Measurements from ENCODE around the gene NDOR1.
A peak's percentile ranks its signal among the peaks of the same experiment; 100 is the strongest.

The NDOR1 gene

DNA sequence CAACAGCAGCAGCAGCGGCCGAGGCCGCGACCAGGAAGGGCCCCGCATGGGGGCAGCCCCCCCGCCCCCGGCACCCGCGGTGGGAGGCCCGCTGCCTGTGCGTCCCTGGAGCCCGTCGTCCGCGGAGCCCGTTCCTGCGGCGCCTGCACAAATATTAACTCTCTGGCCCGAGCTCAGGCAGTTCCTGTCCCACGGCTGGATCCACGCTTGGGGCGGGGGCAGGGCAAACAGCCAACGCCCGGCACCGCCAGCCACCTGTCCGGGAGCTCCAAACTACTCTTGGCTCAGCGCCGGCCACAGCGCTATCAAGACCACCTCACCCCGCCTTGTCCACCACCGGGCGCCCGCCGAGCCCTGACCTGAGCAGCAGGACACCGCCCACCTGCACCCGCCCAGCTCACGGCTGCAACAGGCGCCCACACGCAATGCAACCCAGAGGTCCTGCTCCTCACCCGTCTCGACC lies 35.6 kb upstream of the NDOR1 start, which contains the start of gene LRRC26:
Gene LRRC26, minus strand, starts transcription at position 156 of the 463 bp plus-strand sequence. Its CDS starts 108 bp downstream, at position 48.
- Histone ChIP-seq H3K9me2 (ENCODE audit: low read depth, low read length) (no peaks in the 10 kb centered on the region), H3K9ac (ENCODE audit: low read length) (no peak within 1 kb of the TSS; the same call in 1 of the 2 replicates), H2AFZ (ENCODE audit: low read length) (no peak within 1 kb of the TSS), H3K4me2 (ENCODE audit: low read length) (peak within 1 kb of the TSS; percentile 43), H3K27me3 (ENCODE audit: insufficient read depth, low read length) (peaks cover 16% of the 10 kb centered on the region), H3K36me3 (ENCODE audit: insufficient read depth, low read length) (no peaks in the 10 kb centered on the region), H4K20me1 (ENCODE audit: insufficient read depth, low read length) (no peaks in the 10 kb centered on the region), H3F3A (ENCODE audit: insufficient read depth, low read length) (no peaks in the 10 kb centered on the region), H3K4me1 (ENCODE audit: insufficient read depth, low read length, severe bottlenecking) (peaks cover 17% of the 10 kb centered on the region), H3K79me2 (ENCODE audit: insufficient read depth, low read length) (no peaks in the 10 kb centered on the region), H3K4me3 (ENCODE audit: low read depth, low read length, poor library complexity, severe bottlenecking) (peak within 1 kb of the TSS; percentile 30), H3K27ac (ENCODE audit: low read depth, low read length, poor library complexity, severe bottlenecking) (no peak within 1 kb of the TSS), H3K9me3 (ENCODE audit: low read length) (no peaks in the 10 kb centered on the region)
- no peak for TF ChIP-seq EZH2 (IDR thresholded peaks at IDR 0.05; ENCODE audit: borderline replicate concordance, low read length)
- TF ChIP-seq, protein P1, sequence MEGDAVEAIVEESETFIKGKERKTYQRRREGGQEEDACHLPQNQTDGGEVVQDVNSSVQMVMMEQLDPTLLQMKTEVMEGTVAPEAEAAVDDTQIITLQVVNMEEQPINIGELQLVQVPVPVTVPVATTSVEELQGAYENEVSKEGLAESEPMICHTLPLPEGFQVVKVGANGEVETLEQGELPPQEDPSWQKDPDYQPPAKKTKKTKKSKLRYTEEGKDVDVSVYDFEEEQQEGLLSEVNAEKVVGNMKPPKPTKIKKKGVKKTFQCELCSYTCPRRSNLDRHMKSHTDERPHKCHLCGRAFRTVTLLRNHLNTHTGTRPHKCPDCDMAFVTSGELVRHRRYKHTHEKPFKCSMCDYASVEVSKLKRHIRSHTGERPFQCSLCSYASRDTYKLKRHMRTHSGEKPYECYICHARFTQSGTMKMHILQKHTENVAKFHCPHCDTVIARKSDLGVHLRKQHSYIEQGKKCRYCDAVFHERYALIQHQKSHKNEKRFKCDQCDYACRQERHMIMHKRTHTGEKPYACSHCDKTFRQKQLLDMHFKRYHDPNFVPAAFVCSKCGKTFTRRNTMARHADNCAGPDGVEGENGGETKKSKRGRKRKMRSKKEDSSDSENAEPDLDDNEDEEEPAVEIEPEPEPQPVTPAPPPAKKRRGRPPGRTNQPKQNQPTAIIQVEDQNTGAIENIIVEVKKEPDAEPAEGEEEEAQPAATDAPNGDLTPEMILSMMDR (IDR thresholded peaks at IDR 0.05; ENCODE audit: low read length) = no peak

DNA sequence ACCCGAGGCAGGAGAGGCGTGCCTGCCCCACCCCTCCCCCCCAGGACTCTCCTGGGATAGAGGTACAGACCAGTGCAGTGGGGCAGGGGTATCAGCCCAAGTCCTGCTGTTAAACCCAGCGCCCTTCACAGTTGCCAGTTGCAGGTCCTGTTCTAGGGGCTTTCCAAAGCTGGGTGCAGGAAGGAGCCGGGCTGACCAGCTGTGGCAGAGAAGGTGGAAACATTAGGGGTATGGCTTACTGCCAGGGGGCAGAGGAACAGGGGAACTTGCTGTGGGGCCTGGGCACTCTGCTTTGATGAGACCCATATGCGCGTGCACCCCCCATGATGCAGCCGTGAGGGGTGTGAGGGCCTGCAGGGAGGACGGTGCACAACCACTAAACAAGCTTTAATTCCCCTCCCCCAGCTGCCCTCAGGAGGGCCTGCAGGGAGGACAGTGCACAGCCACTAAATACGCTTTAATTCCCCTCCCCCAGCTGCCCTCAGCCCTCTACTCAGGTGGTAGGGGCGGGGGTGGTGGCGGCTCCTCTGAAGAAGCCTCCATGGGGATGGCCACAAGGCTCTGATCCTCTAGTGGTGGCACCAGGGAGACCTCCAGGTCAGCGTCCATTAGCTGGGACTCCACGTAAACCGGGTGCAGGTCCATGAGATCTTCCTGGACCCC lies 34.9 kb upstream of the NDOR1 start:
- Histone ChIP-seq H3K4me1 (ENCODE audit: insufficient read depth, low read length, severe bottlenecking) (peaks cover 21% of the 10 kb centered on the region), H3K4me2 (ENCODE audit: low read length) (no peak overlapping the region)

GRCh38 chr9:137171149-137171900 lies 34.2 kb upstream of the NDOR1 start:
- H3K27me3 ChIP-seq (ENCODE audit: insufficient read depth, low read length) = peaks cover 13% of the 10 kb centered on the region
- TF ChIP-seq, protein P1 (IDR thresholded peaks at IDR 0.05; ENCODE audit: low read length) = no peak
- TF ChIP-seq EZH2 (IDR thresholded peaks at IDR 0.05; ENCODE audit: borderline replicate concordance, low read length) = no peak

More for the DNA sequence above, 34.9 kb upstream of the NDOR1 start:
- Histone ChIP-seq H3F3A (ENCODE audit: insufficient read depth, low read length) (no peaks in the 10 kb centered on the region), H3K9ac (ENCODE audit: low read length) (no peak overlapping the region), H4K20me1 (ENCODE audit: insufficient read depth, low read length) (no peaks in the 10 kb centered on the region), H3K4me3 (ENCODE audit: low read depth, low read length, poor library complexity, severe bottlenecking) (no peak overlapping the region), H3K9me2 (ENCODE audit: low read depth, low read length) (no peaks in the 10 kb centered on the region), H3K9me3 (ENCODE audit: low read length) (no peaks in the 10 kb centered on the region), H3K36me3 (ENCODE audit: insufficient read depth, low read length) (no peaks in the 10 kb centered on the region), H3K27me3 (ENCODE audit: insufficient read depth, low read length) (peaks cover 16% of the 10 kb centered on the region), H3K27ac (ENCODE audit: low read depth, low read length, poor library complexity, severe bottlenecking) (no peak overlapping the region), H2AFZ (ENCODE audit: low read length) (no peak overlapping the region), H3K79me2 (ENCODE audit: insufficient read depth, low read length) (no peaks in the 10 kb centered on the region)
- no peak for TF ChIP-seq EZH2 (IDR thresholded peaks at IDR 0.05; ENCODE audit: borderline replicate concordance, low read length)
- TF ChIP-seq, protein P1 (IDR thresholded peaks at IDR 0.05; ENCODE audit: low read length) = no peak

More at GRCh38 chr9:137171149-137171900, 34.2 kb upstream of the NDOR1 start:
- peaks cover 21% of the 10 kb centered on the region for H3K4me1 ChIP-seq (ENCODE audit: insufficient read depth, low read length, severe bottlenecking)
- H3K4me3 ChIP-seq (ENCODE audit: low read depth, low read length, poor library complexity, severe bottlenecking) = no peak overlapping the region
- H3K27ac ChIP-seq (ENCODE audit: low read depth, low read length, poor library complexity, severe bottlenecking) = no peak overlapping the region
- no peak overlapping the region for H3K4me2 ChIP-seq (ENCODE audit: low read length)
- no peaks in the 10 kb centered on the region for H3K9me2 ChIP-seq (ENCODE audit: low read depth, low read length)
- H4K20me1 ChIP-seq (ENCODE audit: insufficient read depth, low read length) = no peaks in the 10 kb centered on the region
- no peaks in the 10 kb centered on the region for H3K9me3 ChIP-seq (ENCODE audit: low read length)
- no peak overlapping the region for H2AFZ ChIP-seq (ENCODE audit: low read length)
- peaks cover 3% of the 10 kb centered on the region; the same call in 1 of the 2 replicates for H3F3A ChIP-seq (ENCODE audit: insufficient read depth, low read length)
- H3K36me3 ChIP-seq (ENCODE audit: insufficient read depth, low read length) = no peaks in the 10 kb centered on the region
- H3K9ac ChIP-seq (ENCODE audit: low read length) = no peak overlapping the region
- H3K79me2 ChIP-seq (ENCODE audit: insufficient read depth, low read length) = no peaks in the 10 kb centered on the region

All from OCI-LY1 (cell line).